Liver (tissue), 10 donors: ENCODE measurements around the gene RASAL2. TPM values are rescaled to one million over a fixed set of nuclear protein-coding genes. Genes with fewer than 3 reads are reported as not detected.
A peak's percentile ranks its signal among the peaks of the same experiment; 100 is the strongest.

Experiments
- DNase-seq: peaks from one replicate; pipeline ENCODE4 v3.0.0-alpha.2; 2017; ENCODE audit warnings: low spot score
- H3K27ac ChIP-seq, 2 donors: one replicate each; pipeline ENCODE4 v1.7.0; 2013; ENCODE audit warnings: inconsistent platforms in 2 of 2, low read length in 2 of 2, control low read depth in 1 of 2, low read depth in 1 of 2, mild to moderate bottlenecking in 1 of 2
- H3K27me3 ChIP-seq, 4 donors: one replicate each; pipeline versions ENCODE4 v1.6.1 to v1.7.0; 2013; ENCODE audit warnings: low read length in 3 of 4, inconsistent platforms in 1 of 4, mild to moderate bottlenecking in 1 of 4, moderate library complexity in 1 of 4; ENCODE audit not compliant: control insufficient read depth in 4 of 4, insufficient read depth in 4 of 4
- H3K36me3 ChIP-seq, 4 donors: one replicate each; pipeline versions ENCODE4 v1.6.1 to v1.7.0; 2013; ENCODE audit warnings: low read length in 3 of 4, mild to moderate bottlenecking in 3 of 4, low read depth in 1 of 4, moderate library complexity in 1 of 4; ENCODE audit not compliant: control insufficient read depth in 4 of 4, insufficient read depth in 3 of 4
- H3K4me1 ChIP-seq, 4 donors: one replicate each; pipeline versions ENCODE4 v1.6.1 to v1.7.0; 2013; ENCODE audit warnings: low read length in 3 of 4, mild to moderate bottlenecking in 3 of 4, moderate library complexity in 1 of 4; ENCODE audit not compliant: control insufficient read depth in 4 of 4, insufficient read depth in 4 of 4
- H3K4me3 ChIP-seq, 3 donors: one replicate each; pipeline versions ENCODE4 v1.6.1 to v1.7.0; 2013; ENCODE audit warnings: low read length in 3 of 3, control low read depth in 1 of 3, low read depth in 1 of 3, mild to moderate bottlenecking in 1 of 3
- H3K9ac ChIP-seq, 2 donors: one replicate each; pipeline ENCODE4 v1.7.0; 2013; ENCODE audit warnings: low read length in 2 of 2, mild to moderate bottlenecking in 2 of 2, moderate library complexity in 2 of 2, control low read depth in 1 of 2, low read depth in 1 of 2
- H3K9me3 ChIP-seq, 4 donors: one replicate each; pipeline versions ENCODE4 v1.6.1 to v1.7.0; 2013; ENCODE audit warnings: low read length in 3 of 4; ENCODE audit not compliant: control insufficient read depth in 4 of 4
- EGR1 ChIP-seq, 2 donors: IDR thresholded peaks; 2 replicates each; pipeline ENCODE4 v1.6.1; 2016 to 2018; ENCODE audit warnings: antibody characterized with exemption in 2 of 2, low read depth in 2 of 2
- FOXA2 ChIP-seq: IDR thresholded peaks from 2 replicates; pipeline ENCODE4 v1.6.1; 2016; ENCODE audit warnings: antibody characterized with exemption
- GABPA ChIP-seq, 2 donors: IDR thresholded peaks in 1 of 2; conservative IDR thresholded peaks in 1 of 2; 2 replicates each; pipeline ENCODE4 v1.6.1; 2016; ENCODE audit warnings: antibody characterized with exemption in 2 of 2, mild to moderate bottlenecking in 1 of 2, moderate library complexity in 1 of 2
- HNF4A ChIP-seq, 2 donors: conservative IDR thresholded peaks; 2 replicates each; pipeline ENCODE4 v1.6.1; 2016; ENCODE audit warnings: antibody characterized with exemption in 2 of 2, mild to moderate bottlenecking in 2 of 2
- JUND ChIP-seq, 2 donors: IDR thresholded peaks; 2 replicates each; pipeline ENCODE4 v1.6.1; 2016; ENCODE audit warnings: antibody characterized with exemption in 2 of 2
- RAD21 ChIP-seq, 2 donors: IDR thresholded peaks; 2 replicates each; pipeline ENCODE4 v1.6.1; 2016; ENCODE audit warnings: antibody characterized with exemption in 2 of 2, mild to moderate bottlenecking in 2 of 2
- REST ChIP-seq: IDR thresholded peaks from 2 replicates; pipeline ENCODE4 v1.6.1; 2016; ENCODE audit warnings: antibody characterized with exemption, mild to moderate bottlenecking
- RXRA ChIP-seq, 2 donors: IDR thresholded peaks; 2 replicates each; pipeline ENCODE4 v1.6.1; 2017 to 2018; ENCODE audit warnings: antibody characterized with exemption in 2 of 2, mild to moderate bottlenecking in 1 of 2
- SP1 ChIP-seq: IDR thresholded peaks from 2 replicates; pipeline ENCODE4 v1.6.1; 2018; ENCODE audit warnings: antibody characterized with exemption, mild to moderate bottlenecking
- TAF1 ChIP-seq: conservative IDR thresholded peaks from 2 replicates; pipeline ENCODE4 v1.6.1; 2016; ENCODE audit warnings: antibody characterized with exemption, mild to moderate bottlenecking
- WGBS: extraction: QIAGEN DNeasy Blood & Tissue Kit; methylation state at CpG from one replicate; pipeline ENCODE4 v1.1.7; 2013; 5-methylcytosine and 5-hydroxymethylcytosine counted together
- polyA plus RNA-seq, 2 donors: library from polyadenylated mRNA; stranded (reverse) in 1 of 2; unstranded in 1 of 2; fragments of 200-250 nt in 1 of 2; fragments of >200 nt in 1 of 2; fragmentation: Nextera tagmentation in 1 of 2; extraction: Ambion mirVana in 1 of 2; gene quantifications; one replicate each; pipeline versions ENCODE4 v1.2.1 to v1.2.3, GENCODE V29; 2013 to 2015
- small RNA-seq: library from RNA; depleted of rRNA; stranded (forward); fragments of <200 nt; gene quantifications from one replicate; pipeline ENCODE3, GENCODE V24; 2014
- total RNA-seq, 2 donors: library from RNA; depleted of rRNA; stranded (reverse); fragments of >200 nt; gene quantifications; one replicate each; pipeline ENCODE4 v1.2.3, GENCODE V29; 2014
- TF ChIP-seq, protein P1 (sequence below): IDR thresholded peaks from 2 replicates; pipeline ENCODE4 v1.6.1; 2016; ENCODE audit warnings: antibody characterized with exemption
- TF ChIP-seq, protein P2 (sequence below): fragments of 150-350 bp; IDR thresholded peaks from 2 replicates; pipeline ENCODE4 v1.5.1; 2017; ENCODE audit warnings: improper control_type of control experiment, low read depth, low read length; ENCODE audit not compliant: missing input control
- donor health status: healthy.
- donor health status: healthy.
- donor health status: healthy.
- donor health status: healthy.
- donor health status: healthy.

The RASAL2 gene
- total and polyA plus RNA-seq, 4 donors = 1.8 to 8.1 (median 4.1) TPM

DNA sequence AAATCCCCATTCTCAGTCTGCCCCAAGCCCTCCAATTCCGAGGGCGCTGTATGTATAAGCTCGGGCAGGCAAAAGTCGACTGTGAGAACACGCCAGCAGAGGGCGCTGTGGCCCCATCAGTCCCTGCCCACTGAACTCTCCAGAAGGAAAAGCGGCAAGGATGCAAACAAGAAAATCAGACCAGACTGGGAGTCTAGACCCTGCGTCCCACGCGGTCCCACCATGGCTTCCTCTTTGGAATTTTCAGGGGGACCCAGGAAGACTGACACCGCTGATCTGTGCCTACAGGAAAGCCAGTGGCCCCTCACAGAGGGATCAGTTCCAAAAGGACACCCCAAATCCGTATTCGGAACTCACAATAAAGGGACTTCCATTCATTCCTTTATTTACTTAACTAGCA lies 438.5 kb downstream of the RASAL2 start:
- no peak overlapping the region for H3K27ac ChIP-seq
- H3K4me3 ChIP-seq = no peak overlapping the region
- TF ChIP-seq GABPA (IDR thresholded peaks at IDR 0.05 in 1 of 2, conservative IDR thresholded peaks at IDR 0.05 in 1 of 2) (no peak), TAF1 (no peak), HNF4A (conservative IDR thresholded peaks at IDR 0.05) (no peak), RAD21 (IDR thresholded peaks at IDR 0.05) (peak; percentile 96 to 97), RXRA (IDR thresholded peaks at IDR 0.05) (no peak), SP1 (no peak), FOXA2 (no peak), EGR1 (IDR thresholded peaks at IDR 0.05; ENCODE audit: low read depth in 2 of 2) (no peak)
- TF ChIP-seq, protein P1, sequence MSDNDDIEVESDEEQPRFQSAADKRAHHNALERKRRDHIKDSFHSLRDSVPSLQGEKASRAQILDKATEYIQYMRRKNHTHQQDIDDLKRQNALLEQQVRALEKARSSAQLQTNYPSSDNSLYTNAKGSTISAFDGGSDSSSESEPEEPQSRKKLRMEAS = no peak
- TF ChIP-seq, protein P2, sequence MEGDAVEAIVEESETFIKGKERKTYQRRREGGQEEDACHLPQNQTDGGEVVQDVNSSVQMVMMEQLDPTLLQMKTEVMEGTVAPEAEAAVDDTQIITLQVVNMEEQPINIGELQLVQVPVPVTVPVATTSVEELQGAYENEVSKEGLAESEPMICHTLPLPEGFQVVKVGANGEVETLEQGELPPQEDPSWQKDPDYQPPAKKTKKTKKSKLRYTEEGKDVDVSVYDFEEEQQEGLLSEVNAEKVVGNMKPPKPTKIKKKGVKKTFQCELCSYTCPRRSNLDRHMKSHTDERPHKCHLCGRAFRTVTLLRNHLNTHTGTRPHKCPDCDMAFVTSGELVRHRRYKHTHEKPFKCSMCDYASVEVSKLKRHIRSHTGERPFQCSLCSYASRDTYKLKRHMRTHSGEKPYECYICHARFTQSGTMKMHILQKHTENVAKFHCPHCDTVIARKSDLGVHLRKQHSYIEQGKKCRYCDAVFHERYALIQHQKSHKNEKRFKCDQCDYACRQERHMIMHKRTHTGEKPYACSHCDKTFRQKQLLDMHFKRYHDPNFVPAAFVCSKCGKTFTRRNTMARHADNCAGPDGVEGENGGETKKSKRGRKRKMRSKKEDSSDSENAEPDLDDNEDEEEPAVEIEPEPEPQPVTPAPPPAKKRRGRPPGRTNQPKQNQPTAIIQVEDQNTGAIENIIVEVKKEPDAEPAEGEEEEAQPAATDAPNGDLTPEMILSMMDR = peak; percentile 93
- no peaks in the 10 kb centered on the region for H3K9me3 ChIP-seq
- DNase-seq = peak; percentile 90
- H3K4me1 ChIP-seq = peaks cover 0 to 25% (median 12%) of the 10 kb centered on the region in 4 donors
- 14% methylated on average over 13 of the region's 13 CpGs for whole genome bisulfite sequencing
- no peaks in the 10 kb centered on the region for H3K36me3 ChIP-seq
- H3K27me3 ChIP-seq = no peaks in the 10 kb centered on the region
- H3K9ac ChIP-seq = no peak overlapping the region

GRCh38 chr1:178533121-178533946 lies 439.4 kb downstream of the RASAL2 start:
- TF ChIP-seq, protein P2 = no peak
- no peak for TF ChIP-seq JUND (IDR thresholded peaks at IDR 0.05)
- TF ChIP-seq REST = no peak
- TF ChIP-seq EGR1 (IDR thresholded peaks at IDR 0.05; ENCODE audit: low read depth in 2 of 2) = no peak
- Histone ChIP-seq H3K9ac (no peak overlapping the region), H3K27me3 (no peaks in the 10 kb centered on the region), H3K36me3 (no peaks in the 10 kb centered on the region), H3K27ac (no peak overlapping the region), H3K4me3 (no peak overlapping the region), H3K9me3 (no peaks in the 10 kb centered on the region), H3K4me1 (peaks cover 0 to 32% (median 18%) of the 10 kb centered on the region in 4 donors)
- DNase-seq = no peak
- WGBS = 78% methylated on average over 9 of the region's 9 CpGs

Small RNA genes within 50 kb of the gene (small RNA-seq; reads per million reads assigned to genes)
- not detected for gene RF00017

Other genes starting within 250 kb of the RASAL2 start
- 10 to 100 TPM; 15.2 to 56.8 TPM for gene SEC16B, start 124.0 kb upstream of the RASAL2 start, total RNA-seq
- 10 to 100 TPM; 10.9 to 43.6 TPM for gene SEC16B, start 124.0 kb upstream of the RASAL2 start, polyA plus RNA-seq